GM12891 (cell line): ENCODE measurements around the gene WDR31.

Source experiments
- DNase-seq: peaks from one replicate; pipeline ENCODE4 v3.0.0; 2011; ENCODE audit warnings: low spot score; ENCODE audit not compliant: insufficient read length
- FAIRE-seq: peaks from 2 replicates; lab custom pipeline; 2011; peaks lifted over from hg19 to GRCh38; lab: Jason Lieb, UNC
- PAX5 ChIP-seq: IDR thresholded peaks from 2 replicates; pipeline ENCODE4 v1.6.1; 2011; ENCODE audit warnings: low read length, moderate library complexity, mild to moderate bottlenecking; ENCODE audit not compliant: insufficient read depth, severe bottlenecking
- POLR2A ChIP-seq: IDR thresholded peaks from 2 replicates; pipeline ENCODE4 v1.6.1; 2011; ENCODE audit warnings: low read depth, low read length, control low read depth
- POLR2AphosphoS5 ChIP-seq: IDR thresholded peaks from 2 replicates; pipeline ENCODE4 v1.6.1; 2011; ENCODE audit warnings: low read depth, low read length, control low read depth
- POU2F2 ChIP-seq: IDR thresholded peaks from 2 replicates; pipeline ENCODE4 v1.6.1; 2011; ENCODE audit warnings: low read depth, mild to moderate bottlenecking, control low read depth, low read length, moderate library complexity
- SPI1 ChIP-seq: IDR thresholded peaks from 2 replicates; pipeline ENCODE4 v1.6.1; 2011; ENCODE audit warnings: low read depth, low read length, control low read depth
- TAF1 ChIP-seq: IDR thresholded peaks from 2 replicates; pipeline ENCODE4 v1.6.1; 2011; ENCODE audit warnings: low read depth, low read length, control low read depth

Gene WDR31

DNA sequence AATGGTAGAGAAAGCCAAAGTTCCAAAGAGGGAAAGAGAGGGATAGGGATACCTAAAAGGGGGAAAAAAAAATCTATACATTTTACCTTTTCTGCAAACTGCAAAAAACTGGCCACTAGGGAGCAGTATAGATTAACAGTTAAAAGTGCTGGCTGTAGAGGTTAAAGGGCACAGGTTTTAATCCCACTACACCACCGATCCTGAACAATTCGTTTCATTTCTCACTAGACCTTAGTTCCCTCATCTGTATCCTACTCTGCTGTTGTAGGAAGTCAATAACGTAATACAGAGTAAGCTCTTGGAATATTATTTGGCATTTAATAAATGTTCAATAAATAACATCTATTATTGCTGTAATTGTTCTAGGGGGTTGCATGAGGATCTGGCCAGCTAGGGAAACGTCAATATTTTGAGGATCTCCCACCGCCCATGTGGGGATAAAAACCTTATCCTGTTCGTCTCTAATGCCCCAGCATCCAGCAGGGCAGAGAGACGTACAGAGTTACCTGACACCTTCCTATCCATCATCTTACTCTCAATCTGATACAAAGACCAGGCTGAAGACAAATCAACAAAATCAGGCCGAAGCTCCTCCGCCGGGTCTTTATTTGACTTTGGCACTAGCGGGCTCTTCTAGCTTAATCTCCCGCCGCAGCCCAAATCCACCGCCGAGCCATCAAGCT lies 65.5 kb downstream of the WDR31 start:
- TF ChIP-seq TAF1, result no peak
- no peak for TF ChIP-seq POU2F2
- TF ChIP-seq POLR2A, result no peak
- no peak for TF ChIP-seq PAX5
- no peak for TF ChIP-seq POLR2AphosphoS5
- no peak for TF ChIP-seq SPI1
- DNase-seq, result no peak
- FAIRE-seq, result peak; percentile 58

DNA sequence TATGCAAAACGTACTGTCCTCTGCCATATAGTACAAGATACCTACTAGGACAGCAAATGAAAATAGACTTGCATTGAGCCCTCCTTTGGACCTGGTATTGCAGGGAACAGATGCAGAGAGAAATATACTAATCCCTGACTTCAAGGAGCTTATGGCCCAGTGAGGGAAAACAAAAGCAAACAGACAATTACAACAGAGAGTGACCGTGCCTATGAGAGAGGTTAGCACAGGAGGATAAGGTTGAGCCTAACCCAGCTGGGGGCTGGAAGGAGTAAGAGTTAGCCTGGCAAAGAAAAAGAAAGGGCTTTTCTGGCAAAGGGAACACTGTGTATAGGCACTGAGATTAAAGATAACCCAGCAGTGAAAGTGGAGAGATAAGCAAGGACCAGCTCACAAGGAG lies 70.2 kb downstream of the WDR31 start:
- DNase-seq, result no peak
- no peak for TF ChIP-seq POLR2AphosphoS5
- no peak for TF ChIP-seq PAX5
- TF ChIP-seq SPI1, result no peak
- TF ChIP-seq POLR2A, result no peak
- TF ChIP-seq POU2F2, result no peak
- TF ChIP-seq TAF1, result no peak
- no peak for FAIRE-seq

DNA sequence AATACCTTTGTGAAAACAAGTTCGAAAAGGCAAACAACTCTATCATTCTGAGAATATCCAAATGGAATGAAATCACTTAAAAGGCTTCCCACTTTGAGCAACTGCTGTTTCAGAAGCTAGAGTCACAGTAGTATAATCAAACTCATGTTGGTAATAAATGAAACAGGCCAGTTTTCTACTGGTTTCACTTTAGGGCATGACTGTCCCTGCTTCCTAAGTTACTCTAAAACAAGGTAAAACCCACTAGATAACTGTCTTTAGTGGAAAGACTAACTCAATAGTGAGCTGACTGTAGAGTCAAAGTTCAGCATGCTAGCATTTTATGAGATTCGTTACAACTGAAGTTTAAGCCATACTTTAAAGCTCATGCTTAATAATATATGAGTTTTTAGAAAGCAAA lies 70.7 kb downstream of the WDR31 start:
- FAIRE-seq (no peak), DNase-seq (no peak)
- TF ChIP-seq SPI1 (no peak), TAF1 (no peak), POU2F2 (no peak), POLR2A (no peak), POLR2AphosphoS5 (no peak), PAX5 (no peak)

DNA sequence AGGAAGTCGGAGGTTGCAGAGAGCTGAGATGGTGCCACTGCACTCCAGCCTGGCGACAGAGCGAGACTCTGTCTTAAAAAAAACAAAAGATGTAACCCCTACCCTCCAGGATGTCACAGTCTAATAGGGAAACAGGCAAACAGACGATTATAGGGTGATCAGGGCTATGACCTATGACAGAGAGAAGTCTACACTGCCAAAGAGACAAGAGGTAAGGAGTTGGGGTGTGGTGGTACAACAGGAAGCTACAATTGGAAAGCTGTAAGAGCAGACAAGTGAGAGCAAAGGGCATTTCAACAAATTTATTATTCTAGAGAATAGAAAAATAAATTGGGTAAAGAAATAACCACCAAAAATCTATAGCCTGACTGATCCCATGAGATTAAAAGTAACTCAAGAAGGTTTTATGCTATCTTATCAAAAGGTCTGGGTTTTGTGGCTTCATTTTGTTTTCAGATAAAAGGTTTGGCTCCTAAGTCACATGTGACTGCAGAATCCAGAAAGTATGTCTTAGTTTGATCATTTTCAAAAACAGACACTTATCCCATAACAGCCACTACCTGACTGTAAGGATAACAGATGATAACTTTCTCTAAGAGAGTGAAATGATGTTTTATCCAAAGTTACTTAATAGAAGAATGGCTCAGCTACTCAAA lies 72.0 kb downstream of the WDR31 start:
- DNase-seq (no peak), FAIRE-seq (no peak)
- TF ChIP-seq SPI1, result no peak
- TF ChIP-seq PAX5, result no peak
- TF ChIP-seq POU2F2, result no peak
- no peak for TF ChIP-seq POLR2AphosphoS5
- no peak for TF ChIP-seq POLR2A
- no peak for TF ChIP-seq TAF1

DNA sequence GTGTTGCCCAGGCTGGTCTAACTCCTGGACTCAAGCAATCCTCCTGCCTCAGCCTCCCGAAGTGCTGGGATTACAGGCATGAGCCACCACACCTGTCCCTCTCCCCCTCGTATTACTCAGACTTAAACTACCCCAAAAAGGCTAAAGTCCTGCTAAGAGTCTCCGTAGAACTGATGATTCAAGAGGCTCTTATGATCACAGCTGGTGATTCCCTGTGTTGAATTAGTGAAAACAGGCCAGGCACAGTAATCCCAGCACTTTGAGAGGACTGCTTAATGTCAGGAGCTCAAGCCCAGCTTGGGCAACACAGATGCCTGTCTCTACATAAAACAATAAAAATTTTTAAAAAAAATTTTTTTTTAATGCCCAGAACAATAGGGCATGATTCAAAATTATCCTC lies 73.9 kb downstream of the WDR31 start:
- FAIRE-seq (no peak), DNase-seq (no peak)
- TF ChIP-seq POLR2AphosphoS5 (no peak), TAF1 (no peak), SPI1 (no peak), PAX5 (no peak), POU2F2 (no peak), POLR2A (no peak)
